ENCODE measurements around the gene SNRNP48.

- TF ChIP-seq CTCF (IDR thresholded peaks at IDR 0.05): no peak
- TF ChIP-seq POLR2A (IDR thresholded peaks at IDR 0.05): no peak
Observed at GRCh38 chr6:7593229-7593628, 3.2 kb downstream of the SNRNP48 start.

All from breast epithelium (tissue), 3 donors.